Spleen (tissue), 7 donors: ENCODE data around the gene WBP1L.
"Not testable (repeated sequence)": the region's sequence is repeated elsewhere in the genome, so short reads cannot be mapped to it uniquely, and the experiment has no call there.

Experiments used
- POLR2A ChIP-seq, 3 donors: fragments of 450-650 bp; IDR thresholded peaks; one replicate each; pipeline ENCODE4 v1.5.1; 2017; ENCODE audit warnings: antibody characterized with exemption in 3 of 3, mild to moderate bottlenecking in 1 of 3
- POLR2AphosphoS5 ChIP-seq, 3 donors: sonication (generic); formaldehyde crosslinking; IDR thresholded peaks; one replicate each; pipeline ENCODE4 v1.5.1; 2017; ENCODE audit warnings: antibody characterized with exemption in 3 of 3
- TF ChIP-seq, protein P1 (sequence below), 11 experiments: fragments of 200-600 bp in 7 of 11; fragments of 450-650 bp in 4 of 11; sonication (generic) in 4 of 11; IDR thresholded peaks in 8 of 11; conservative IDR thresholded peaks in 3 of 11; 1 replicate in 7 of 11; 2 replicates in 4 of 11; pipeline versions ENCODE4 v1.4.0 to v1.8.0; 2016 to 2021; ENCODE audit warnings: antibody characterized with exemption in 11 of 11, inconsistent platforms in 4 of 11, mild to moderate bottlenecking in 1 of 11
- donor health status: DM: no; HTN: no; CAD: no; lungs with moderate emphysema.
- donor health status: DM: no; HTN: no; CAD: no.
- donor health status: DM: no; HTN: no; CAD: no.

DNA sequence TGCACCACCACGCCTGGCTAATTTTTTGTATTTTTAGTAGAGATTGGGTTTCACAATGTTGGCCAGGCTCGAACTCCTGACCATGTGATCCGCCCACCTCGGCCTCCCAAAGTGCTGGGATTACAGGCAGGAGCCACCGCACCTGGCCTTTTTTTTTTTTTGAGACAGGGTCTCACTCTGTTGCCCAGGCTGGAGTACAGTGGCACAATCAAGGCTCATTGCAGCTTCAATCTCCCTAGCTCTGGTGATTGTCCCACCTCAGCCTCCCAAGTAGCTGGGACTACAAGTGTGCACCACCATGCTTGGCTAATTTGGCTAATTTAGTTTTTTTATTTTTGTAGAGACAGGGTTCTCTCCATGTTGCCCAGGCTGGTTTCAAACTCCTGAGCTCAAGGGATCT, 1.4 kb upstream of the WBP1L start:
- TF ChIP-seq POLR2A, POLR2AphosphoS5 (IDR thresholded peaks at IDR 0.05): not testable (repeated sequence)
- TF ChIP-seq, protein P1, sequence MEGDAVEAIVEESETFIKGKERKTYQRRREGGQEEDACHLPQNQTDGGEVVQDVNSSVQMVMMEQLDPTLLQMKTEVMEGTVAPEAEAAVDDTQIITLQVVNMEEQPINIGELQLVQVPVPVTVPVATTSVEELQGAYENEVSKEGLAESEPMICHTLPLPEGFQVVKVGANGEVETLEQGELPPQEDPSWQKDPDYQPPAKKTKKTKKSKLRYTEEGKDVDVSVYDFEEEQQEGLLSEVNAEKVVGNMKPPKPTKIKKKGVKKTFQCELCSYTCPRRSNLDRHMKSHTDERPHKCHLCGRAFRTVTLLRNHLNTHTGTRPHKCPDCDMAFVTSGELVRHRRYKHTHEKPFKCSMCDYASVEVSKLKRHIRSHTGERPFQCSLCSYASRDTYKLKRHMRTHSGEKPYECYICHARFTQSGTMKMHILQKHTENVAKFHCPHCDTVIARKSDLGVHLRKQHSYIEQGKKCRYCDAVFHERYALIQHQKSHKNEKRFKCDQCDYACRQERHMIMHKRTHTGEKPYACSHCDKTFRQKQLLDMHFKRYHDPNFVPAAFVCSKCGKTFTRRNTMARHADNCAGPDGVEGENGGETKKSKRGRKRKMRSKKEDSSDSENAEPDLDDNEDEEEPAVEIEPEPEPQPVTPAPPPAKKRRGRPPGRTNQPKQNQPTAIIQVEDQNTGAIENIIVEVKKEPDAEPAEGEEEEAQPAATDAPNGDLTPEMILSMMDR (IDR thresholded peaks at IDR 0.05 in 8 of 11, conservative IDR thresholded peaks at IDR 0.05 in 3 of 11): not testable (repeated sequence)
